HG03159 (cell line): ENCODE results near the gene NEXN.

Source experiments
- ATAC-seq: cut with Tn5 transposase; IDR thresholded peaks from one replicate; pipeline ENCODE4 v1.9.1; 2021; ENCODE audit warnings: mild to moderate bottlenecking, moderate library complexity; ENCODE audit not compliant: unreplicated experiment

NEXN gene

DNA sequence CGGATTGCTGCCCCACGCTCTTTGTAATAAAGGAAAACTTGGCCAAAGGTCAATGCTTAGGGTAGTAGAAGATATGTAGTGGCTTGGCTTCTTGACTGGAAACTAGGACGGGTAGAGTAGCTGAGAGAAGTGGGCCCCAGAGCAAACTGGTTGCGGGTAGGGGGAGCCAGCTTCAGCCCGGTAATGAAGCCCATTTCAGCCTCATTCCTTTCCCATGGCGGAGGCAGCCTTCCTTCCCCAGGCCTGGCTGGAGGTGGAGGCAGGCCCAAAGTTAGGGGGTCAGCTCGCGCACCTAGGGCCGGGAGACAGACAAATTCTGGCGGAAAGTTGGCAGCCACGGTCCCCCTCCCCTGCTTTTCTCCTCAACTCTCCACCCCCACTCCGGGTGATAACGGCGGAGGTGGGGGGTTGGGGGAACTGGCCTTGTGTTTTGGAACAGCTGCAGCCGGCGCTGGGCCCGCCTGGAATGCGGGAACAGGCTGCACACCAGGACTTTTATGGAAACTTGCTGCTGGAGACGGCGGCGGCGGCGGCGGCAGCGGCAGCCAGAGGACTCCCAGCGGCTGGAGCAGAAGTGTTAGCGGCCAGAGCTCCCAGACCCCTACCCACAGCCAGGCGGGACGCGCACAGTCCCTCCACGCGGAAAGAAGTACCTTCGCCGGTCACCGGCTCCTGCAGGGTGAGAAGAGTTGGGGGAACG lies at the start of gene NEXN:
NEXN (plus strand) TSS at position 544 of the 700 bp plus-strand sequence. CDS start 27,483 bp downstream, outside the sequence.
- peak; percentile 23 for ATAC-seq

DNA sequence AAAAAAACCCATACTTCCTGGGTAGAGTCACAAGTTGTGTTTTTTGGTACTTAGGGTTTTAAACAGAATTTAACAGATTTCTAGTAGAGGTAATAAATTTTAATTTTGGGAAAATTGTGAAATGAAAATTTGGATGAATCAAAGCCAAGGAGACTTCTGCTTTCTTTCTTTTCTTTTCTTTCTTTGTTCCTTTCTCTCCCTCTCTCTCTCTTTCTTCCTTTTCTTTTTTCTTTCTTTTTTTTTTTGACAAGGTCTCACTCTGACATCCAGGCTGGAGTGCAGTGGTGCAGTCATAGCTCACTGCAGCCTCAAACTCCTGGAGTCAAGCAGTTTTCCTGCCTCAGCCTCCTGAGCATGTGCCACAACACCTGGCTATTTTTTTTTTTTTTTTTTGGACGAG lies 46.9 kb upstream of the NEXN start:
- no peak for ATAC-seq

DNA sequence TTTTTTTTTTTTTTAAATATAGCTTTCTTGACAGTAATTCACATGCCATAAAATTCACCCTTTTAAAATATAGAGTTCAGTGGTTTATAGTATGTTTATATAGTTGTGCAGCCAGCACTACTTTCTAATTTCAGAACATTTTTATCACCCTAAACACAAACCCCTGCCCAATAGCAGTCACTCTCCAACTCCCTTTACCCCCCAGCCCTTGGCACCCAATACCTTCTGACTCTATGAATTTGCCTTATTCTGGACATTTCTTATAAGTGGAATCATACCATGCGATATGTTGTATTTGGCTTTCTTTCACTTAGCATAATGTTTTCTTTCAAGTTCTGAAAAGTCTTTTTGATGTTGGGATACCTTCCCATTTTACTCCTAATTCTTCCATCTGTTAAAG lies 42.5 kb upstream of the NEXN start:
- no peak for ATAC-seq

DNA sequence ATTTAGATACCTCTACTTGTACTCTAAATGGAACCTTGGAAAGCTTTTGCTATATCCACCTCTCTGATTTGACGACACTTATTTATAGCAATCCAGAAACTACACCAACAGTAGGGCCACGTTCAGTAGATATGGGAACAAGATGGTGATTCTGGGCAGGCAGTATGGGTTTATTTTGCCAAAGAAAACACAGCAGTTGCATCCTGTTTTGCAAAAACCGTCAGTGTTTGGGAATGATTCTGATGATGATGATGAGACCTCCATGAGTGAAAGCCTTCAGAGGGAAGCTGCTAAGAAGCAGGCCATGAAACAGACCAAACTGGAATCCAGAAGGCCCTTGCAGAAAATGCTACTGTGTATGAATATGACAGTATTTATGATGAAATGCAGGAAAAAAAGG lies 41.5 kb upstream of the NEXN start:
- ATAC-seq = no peak

DNA sequence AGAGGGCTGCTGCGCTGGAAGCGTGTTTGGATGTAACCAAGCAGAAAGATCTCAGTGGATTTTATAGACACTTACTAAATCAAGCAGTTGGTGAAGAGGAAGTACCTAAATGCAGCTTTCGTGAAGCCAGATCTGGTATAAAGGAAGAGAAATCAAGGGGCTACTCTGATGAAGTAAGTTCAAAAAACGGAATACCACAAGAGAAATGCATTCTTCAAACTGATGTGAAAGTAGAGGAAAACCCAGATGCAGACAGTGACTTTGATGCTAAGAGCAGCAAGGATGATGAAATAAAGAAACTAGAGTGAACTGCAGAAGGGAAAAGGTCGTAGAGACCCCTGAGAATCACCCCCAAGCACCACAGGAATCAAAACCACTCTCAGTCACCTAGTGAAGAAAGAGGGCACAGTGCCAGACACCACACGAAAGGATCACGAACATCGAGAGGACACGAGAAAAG lies 40.8 kb upstream of the NEXN start:
- ATAC-seq = peak; percentile 49

DNA sequence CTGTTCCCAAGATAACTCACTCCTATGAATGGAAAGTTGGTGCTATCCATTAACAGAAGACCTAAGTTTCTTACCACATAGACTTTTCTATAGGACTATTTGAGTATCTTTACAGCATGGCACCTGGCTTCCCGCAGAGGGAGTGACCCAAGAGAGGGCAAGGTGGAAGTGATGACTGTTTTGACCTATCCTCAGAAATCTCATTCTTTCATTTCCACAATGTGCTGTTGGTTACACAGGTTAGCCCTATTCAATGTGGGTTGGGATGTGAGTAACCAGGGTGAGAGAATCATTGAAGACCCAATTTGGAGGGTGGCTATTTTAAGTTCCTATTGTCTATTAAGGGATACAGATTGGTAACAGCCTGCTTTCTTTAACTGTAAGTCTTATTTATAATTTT lies 38.3 kb upstream of the NEXN start:
- ATAC-seq = no peak

DNA sequence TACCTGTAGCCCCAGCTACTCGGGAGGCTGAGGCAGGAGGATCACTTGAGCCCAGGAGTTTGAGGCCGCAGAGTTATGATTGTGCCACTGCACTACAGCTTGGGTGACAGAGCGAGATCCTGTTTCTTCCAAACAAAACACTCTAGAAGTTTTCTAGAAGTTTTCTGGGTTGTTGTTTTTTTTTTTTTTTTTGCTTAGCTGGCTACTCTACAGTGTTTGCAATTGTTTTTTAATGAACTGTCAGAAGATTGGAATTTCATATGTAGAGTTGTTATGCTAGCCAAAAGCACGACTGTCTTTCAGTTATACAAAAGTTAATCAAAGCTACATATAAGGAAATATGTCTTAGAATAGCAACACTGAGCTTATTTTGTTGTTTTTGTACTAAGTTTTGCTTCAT lies 30.9 kb upstream of the NEXN start:
- no peak for ATAC-seq

DNA sequence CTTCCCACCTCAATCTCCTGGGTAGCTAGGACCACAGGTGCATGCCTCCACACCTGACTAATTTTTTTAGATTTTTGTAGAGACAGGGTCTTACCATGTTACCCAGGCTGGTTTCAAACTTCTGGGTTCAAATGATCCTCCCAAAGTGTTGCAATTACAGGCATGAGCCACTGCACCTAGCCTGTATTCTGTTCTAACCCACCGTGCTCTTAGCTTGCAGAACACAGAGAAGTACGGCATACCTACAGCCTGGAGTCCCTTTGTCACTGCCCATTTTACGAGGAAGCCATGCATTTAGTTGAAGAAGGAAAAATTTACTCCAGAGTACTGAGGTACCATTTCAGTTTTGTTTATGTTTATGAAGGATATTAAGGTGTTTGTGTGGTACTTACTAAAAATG lies 29.7 kb upstream of the NEXN start:
- ATAC-seq = no peak

DNA sequence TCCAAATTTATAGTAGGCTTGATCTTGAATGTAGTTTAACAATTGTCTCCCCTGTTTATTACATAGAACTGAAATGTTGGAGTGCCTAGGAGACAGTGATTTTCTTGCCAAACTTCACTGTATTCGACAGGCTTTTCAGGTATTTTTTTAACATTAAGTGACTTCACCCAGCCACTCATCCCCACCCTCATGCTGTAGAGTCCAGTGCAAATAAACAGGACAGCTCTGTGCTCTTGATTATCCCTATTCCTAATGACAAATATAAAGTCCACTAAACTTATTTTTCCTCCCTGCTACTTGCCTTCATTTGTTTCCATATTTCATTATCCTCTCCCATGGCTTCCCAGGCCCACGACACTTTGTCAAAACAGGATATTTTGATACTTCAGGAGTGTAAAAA lies 29.2 kb upstream of the NEXN start:
- no peak for ATAC-seq

DNA sequence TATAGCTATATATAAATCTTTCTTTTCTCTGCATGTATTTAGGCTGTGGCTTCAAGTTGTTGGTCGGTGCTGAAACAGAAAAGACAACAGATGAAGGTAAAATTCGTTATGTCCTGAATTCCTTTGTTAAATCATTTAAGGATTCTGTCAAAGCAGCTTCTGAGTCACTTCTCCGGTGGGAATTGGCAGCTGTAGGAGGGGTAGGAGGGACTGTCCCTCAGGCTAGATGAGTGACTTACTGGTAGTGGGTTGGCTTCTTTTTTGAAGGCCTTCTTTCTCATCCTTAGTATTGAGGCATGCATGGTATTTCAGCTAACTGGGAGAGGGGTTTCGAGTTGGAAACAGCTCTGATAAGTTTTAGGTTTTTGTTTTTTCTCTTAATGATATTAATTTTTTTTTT lies 22.1 kb upstream of the NEXN start:
- ATAC-seq = no peak

DNA sequence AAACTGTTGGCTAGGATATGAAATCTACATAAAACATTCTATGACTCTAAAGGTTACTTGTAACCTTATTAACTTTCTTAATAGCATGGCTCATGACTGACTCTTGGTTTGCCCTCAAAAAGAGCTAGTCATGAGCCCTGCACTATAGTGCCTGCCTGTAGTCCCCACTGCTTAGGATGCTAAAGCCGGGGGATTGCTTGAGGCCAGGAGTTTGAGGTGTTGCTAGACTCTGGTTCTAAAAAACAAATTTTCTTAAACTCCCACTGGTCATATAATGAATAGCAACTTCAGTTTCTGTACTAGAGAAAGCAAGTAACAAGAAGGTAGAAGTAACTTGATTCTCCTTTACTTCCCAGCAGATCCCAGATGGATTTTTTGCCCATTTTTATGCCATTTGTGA lies 15.8 kb upstream of the NEXN start:
- ATAC-seq = no peak

DNA sequence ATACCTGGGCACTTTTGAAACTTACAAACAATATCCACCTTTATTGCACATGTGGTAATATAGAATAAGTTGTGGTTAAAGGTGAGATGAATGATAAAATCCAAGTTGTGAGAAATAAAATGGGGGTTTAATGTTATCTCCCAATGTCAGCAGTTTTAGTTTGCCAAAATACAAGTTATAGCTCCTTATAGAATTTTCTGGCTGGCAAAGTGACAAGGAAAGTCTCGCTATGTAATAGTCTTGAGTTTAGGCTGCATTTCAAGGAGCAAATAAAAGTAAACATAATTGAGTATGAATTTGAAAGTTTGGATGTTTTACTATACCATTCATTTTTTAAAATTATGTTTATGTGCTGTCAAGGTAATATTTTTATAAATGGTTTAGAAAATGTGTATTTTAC lies 15.0 kb upstream of the NEXN start:
- ATAC-seq = no peak

DNA sequence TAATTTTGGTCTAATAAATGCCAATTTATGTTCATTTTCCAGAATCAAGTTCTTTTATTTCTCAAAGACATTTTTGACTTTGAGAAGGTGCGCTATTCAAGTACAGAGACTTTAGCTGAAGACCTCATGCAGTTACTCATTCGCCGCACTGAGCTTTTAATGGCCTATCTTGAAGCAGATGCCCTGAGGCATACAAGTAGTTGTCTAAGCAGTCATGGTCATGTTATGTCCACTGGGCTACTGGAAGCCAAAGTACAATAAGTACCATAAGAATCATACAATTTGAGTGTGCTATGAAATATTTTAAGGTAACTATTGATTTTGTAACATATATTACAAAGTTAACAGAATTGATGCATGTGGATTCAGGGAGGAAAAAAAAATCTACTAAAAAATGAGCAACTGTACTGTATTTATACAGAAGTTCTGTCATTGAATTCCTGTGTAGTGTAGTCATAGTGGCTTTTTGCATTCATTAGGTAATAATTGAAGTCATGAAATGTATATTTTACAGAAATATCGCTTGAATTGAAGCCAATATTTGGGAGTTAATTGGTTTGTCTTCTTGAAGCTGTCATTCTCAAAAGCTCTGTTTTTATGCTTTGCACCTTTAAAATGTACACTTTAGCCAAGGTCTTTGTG lies 13.5 kb upstream of the NEXN start:
- no peak for ATAC-seq

DNA sequence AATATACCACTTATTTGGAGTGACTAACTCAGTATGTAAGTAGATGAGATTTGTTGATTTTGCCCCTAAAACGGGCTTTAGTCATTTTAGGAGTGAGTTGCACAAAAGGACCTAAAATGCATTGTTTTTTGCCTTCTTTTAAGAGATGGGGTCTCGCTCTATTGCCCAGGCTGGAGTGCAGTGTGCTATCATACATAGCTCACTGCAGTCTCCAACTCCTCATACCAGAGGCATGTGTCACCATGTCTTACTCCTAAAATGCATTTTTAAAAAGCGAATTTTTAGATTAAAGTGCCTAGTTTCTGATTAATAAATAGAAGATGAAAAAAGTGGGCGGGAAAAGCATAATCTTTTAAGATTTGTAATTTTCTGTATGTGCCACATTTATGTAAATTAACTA lies 11.5 kb upstream of the NEXN start:
- no peak for ATAC-seq

DNA sequence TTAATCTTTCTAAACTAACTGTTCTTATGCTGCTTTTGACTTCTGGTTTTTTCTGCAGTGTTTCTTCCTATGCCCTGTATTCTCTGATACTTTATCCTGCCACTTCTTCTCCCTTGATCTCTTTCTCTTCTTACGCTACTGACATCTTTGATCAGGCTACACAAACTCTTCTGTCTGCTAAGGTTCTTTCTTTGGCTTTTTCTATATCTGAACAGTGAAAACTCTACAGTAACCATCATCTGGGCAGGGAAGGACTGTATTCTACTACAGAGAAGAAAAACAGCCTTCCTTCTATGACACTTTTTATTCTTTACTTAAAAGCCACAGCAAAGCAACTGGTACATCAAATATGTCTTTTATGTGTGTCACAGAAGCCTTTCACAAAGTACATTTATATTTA lies 7.4 kb upstream of the NEXN start:
- ATAC-seq = no peak

DNA sequence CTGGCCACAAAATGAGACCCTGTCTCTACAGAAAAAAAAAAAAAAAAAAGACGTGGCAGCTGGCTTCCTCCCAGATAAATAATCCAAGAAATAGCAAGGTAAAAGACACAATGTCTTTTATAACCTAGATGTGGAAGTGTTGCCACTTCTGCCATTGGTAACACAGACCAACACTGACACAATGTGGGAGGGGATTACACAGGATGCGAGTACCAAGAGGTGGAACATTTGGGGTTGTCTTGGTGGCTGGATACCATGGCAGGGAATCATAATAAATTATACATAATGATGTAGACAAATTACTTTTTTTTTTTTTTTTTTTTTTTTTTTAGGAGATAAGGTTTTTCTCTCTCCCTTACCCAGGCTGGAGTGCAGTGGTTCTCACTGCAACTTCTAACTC lies 6.0 kb upstream of the NEXN start:
- ATAC-seq = no peak

DNA sequence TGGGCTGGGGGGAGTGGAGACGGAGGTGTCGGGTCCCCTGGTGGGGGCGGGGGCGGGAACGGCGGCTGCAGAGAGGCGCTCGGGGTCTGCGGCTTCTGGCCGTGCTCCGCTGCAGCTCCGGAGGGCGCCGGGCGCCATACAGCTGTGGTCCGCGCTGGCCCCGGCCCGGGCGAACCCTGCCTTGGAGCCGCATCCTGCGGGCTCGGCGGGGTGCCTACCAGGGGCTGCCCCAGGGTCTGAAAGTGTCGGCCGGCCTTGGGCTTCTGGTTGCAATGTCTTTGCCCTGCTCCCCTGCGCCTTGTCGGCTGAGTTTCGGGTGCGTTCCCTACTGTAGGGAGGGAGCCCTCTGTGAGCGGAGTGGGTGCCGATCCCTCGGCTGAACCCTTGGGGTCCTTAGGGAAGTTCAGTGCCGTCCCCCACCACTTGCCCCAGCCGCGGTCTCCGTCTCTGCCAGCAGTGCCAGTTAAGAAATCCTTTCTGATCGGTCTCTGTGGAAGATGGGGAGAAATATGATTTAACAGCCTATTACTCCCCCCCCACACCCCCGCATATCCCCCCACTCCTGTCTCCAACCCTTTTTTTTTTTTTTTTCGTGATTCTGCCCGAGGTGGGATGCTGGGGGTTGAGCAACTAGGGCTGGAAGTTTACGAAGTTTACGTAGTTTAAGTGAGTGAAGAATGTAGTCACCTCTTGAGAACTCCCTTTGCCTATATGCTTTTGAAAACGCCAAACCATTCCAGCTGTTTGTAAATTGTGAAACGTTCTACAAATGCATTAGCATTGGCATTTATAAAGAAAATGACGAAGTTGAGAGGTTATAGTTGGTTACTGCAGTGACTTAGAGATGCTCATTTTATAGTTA lies 588 bp downstream of the NEXN start:
- peak; percentile 74 for ATAC-seq

DNA sequence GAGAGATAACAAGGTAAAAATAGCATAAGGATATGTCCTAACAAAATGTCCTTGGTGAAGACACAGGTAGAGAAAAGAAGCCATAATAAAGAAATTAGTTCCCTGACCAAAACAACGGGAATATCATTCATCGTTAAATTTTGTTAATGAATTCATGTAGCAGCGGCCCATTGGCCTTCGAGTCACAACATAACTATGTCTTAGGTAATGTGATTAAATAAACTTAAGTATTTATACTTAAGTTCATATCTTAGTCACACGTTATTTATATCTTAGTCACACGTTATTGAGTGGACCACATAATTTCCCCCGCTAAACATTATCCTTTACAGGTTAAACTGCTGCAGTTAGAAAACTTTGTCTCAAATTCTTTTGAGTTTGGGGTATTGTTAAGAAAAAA lies 1.2 kb downstream of the NEXN start:
- ATAC-seq = no peak

DNA sequence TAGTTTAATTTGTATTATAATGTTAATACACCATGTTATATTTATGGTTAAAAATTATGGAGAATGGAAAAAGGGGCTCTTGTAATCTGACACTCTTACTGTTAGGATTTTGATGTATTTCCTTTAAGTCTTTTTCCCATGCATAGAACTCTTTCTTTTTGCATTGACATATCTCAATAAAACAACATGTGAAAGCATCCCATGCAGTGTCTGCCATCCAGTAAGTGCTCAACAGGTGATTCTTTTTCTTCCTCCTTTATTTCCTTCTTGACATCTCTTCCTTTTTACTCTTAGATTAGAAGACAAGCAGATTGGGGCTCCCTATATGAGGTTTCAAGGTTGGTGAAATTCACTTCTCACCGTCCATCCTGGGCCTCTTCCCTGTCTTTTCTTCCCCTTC lies 2.8 kb downstream of the NEXN start:
- no peak for ATAC-seq

DNA sequence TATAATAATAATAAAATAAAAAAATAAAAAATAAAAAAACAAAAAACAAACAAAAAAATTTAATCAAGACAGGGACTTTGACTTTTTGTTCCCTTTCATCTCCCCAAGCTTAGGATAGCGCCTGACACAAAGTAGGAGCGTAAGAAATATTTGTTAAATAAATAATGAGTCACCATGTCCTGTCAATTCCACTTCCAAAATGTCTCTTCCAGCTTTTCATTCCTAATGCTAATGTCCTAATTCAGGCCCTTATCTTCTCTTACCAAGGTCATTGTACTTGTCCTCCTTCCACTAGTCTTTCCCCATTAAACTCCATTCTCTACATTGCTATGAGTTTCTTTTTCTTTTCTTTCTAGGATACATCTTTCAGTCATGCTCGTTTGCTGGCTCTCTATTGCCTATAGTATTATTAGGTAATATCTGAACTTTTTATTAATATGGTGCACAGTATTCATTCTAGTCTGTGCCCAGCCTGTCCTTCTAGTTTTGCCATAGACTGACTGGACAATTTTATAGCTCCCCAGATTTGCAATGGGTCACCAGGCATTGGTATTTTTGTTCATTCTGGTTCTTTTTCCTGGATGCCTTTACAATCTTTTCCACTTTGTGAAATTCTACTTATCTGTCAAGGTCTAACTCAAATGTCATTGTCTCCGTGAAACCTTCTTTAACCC lies 11.4 kb downstream of the NEXN start:
- ATAC-seq = no peak

DNA sequence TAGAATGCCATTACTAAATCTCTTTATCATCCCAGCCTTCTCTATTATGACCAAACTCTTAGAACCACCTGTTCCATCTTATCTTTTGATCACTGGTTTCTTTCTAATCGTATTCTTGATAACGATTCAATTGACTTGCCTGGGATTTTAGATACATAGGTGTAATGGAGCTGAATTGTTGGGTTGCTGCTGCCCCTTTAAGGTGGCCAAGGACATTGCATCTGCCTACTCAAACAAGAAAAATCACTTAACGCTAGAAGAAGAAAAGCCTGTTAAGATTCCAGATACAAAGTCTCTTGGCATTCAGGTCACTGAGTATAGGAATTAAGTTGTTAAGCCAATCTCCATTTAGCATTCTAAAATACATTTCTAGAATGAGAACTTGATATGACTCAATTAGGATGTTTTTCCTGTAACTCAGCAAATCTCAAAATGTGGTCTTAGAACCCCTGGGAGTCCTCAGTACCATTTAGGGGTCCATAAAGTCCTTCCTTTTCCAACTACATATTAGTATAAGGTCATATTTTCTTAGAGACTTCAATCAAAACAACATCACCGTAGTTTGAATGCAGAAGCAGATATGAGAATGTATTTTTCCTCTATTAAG lies 12.4 kb downstream of the NEXN start:
- no peak for ATAC-seq
